Cardiac muscle cell (in vitro differentiated cells and primary cell): ENCODE data around the gene SIVA1. TPM values are rescaled to one million over a fixed set of nuclear protein-coding genes. Genes with fewer than 3 reads are reported as not detected.

Experiments
- DNase-seq, 2 donors: peaks; one replicate each; pipeline versions ENCODE4 v3.0.0 to v3.0.0-alpha.2; 2010 to 2017; ENCODE audit warnings: low read depth in 1 of 2, low spot score in 1 of 2
- H3K27ac ChIP-seq: fragments of 200-600 bp; sonication (generic); 2 replicates; pipeline ENCODE4 v1.5.1; 2016
- H3K27me3 ChIP-seq: fragments of 200-600 bp; sonication (generic); 2 replicates; pipeline ENCODE4 v1.6.0; 2016; ENCODE audit warnings: control low read depth
- H3K36me3 ChIP-seq: fragments of 200-600 bp; sonication (generic); 2 replicates; pipeline ENCODE4 v1.5.1; 2016; ENCODE audit warnings: control low read depth
- H3K4me1 ChIP-seq: fragments of 200-600 bp; sonication (generic); 2 replicates; pipeline ENCODE4 v1.8.1; 2017; ENCODE audit warnings: low read depth, mild to moderate bottlenecking, mixed run types
- H3K4me3 ChIP-seq: fragments of 200-600 bp; sonication (generic); 2 replicates; pipeline ENCODE4 v1.5.1; 2016; ENCODE audit warnings: mild to moderate bottlenecking
- H3K9me3 ChIP-seq: fragments of 200-600 bp; sonication (generic); 2 replicates; pipeline ENCODE4 v1.5.1; 2017; ENCODE audit warnings: low read depth, mild to moderate bottlenecking, control low read depth
- polyA plus RNA-seq: library from polyadenylated mRNA; unstranded; fragments of >200 nt; fragmentation: Nextera tagmentation; extraction: Ambion mirVana; gene quantifications from 2 replicates; pipeline ENCODE4 v1.2.1, GENCODE V29; 2016
- total RNA-seq: library from RNA; depleted of rRNA; stranded (reverse); fragments of >200 nt; gene quantifications from 2 replicates; pipeline ENCODE4 v1.2.3, GENCODE V29; 2016
- TF ChIP-seq, protein P1 (sequence below): IDR thresholded peaks from 2 replicates; pipeline ENCODE4 v1.5.1; 2012; ENCODE audit warnings: low read depth, mild to moderate bottlenecking, low read length

SIVA1 gene
- total and polyA plus RNA-seq, 2 experiments from 2014 or later, result 145 to 278 TPM

- Histone ChIP-seq H3K36me3 (no peaks in the 10 kb centered on the region), H3K27me3 (no peaks in the 10 kb centered on the region), H3K4me1 (no peaks in the 10 kb centered on the region), H3K9me3 (no peaks in the 10 kb centered on the region), H3K4me3 (no peak overlapping the region), H3K27ac (no peak overlapping the region)
- TF ChIP-seq, protein P1, sequence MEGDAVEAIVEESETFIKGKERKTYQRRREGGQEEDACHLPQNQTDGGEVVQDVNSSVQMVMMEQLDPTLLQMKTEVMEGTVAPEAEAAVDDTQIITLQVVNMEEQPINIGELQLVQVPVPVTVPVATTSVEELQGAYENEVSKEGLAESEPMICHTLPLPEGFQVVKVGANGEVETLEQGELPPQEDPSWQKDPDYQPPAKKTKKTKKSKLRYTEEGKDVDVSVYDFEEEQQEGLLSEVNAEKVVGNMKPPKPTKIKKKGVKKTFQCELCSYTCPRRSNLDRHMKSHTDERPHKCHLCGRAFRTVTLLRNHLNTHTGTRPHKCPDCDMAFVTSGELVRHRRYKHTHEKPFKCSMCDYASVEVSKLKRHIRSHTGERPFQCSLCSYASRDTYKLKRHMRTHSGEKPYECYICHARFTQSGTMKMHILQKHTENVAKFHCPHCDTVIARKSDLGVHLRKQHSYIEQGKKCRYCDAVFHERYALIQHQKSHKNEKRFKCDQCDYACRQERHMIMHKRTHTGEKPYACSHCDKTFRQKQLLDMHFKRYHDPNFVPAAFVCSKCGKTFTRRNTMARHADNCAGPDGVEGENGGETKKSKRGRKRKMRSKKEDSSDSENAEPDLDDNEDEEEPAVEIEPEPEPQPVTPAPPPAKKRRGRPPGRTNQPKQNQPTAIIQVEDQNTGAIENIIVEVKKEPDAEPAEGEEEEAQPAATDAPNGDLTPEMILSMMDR, result no peak
- no peak for DNase-seq
These were observed 32.7 kb downstream of the SIVA1 start for GRCh38 chr14:104785708-104786080.

DNA sequence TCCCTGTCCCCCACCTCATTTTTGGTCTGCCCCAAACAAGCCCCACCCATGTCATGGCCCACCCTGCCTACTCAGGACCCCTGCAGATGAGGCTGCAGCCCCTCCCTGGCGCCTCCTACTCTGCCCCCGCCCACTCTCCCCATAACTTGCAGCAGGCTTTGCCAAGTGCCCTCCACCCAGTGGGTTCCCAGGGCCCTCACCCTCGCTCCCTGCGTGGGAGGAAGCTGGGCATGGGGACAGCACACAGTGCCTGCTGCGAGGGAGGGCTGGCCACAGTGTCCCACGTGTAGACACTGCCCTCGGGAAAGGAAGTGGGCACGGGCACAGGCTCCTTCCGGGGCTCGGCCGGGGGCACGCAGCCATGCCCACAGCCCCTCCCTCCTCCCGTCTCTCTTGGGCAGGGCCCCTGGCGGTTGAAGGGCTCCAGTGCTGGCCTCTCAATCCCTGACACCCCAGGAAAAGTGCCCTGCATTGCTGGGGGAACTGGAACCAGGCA lies 33.2 kb downstream of the SIVA1 start:
- Histone ChIP-seq H3K4me3 (no peak overlapping the region), H3K27me3 (no peaks in the 10 kb centered on the region), H3K27ac (no peak overlapping the region), H3K36me3 (no peaks in the 10 kb centered on the region), H3K4me1 (no peaks in the 10 kb centered on the region), H3K9me3 (no peaks in the 10 kb centered on the region)
- no peak for DNase-seq
- TF ChIP-seq, protein P1, result no peak

GRCh38 chr14:104786726-104787675 lies 34.1 kb downstream of the SIVA1 start:
- Histone ChIP-seq H3K9me3 (no peaks in the 10 kb centered on the region), H3K4me3 (no peak overlapping the region), H3K4me1 (no peaks in the 10 kb centered on the region), H3K27me3 (no peaks in the 10 kb centered on the region), H3K36me3 (peaks cover 2% of the 10 kb centered on the region), H3K27ac (no peak overlapping the region)
- DNase-seq, result no peak
- TF ChIP-seq, protein P1, result no peak

DNA sequence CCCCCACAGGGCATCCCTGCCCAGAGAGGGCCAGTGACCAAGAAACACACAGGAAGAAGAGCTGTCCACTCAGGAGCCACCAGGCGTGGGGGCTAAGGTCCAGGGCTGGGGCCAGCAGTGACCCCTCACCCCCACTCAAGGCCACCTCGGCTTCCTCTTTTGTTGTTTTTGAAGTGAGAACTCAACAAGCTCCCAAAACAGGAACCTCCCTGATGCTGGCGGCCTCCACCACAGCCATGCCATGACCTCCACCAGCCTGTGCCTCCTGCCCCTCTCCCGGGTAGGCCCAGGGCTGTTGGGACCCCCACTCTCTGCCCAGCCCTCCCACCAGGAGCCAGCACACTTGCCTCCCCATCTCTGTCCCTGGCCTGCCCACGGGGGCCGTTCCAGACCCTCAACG lies 34.8 kb downstream of the SIVA1 start:
- DNase-seq, result no peak
- no peaks in the 10 kb centered on the region for H3K27me3 ChIP-seq
- H3K4me3 ChIP-seq, result no peak overlapping the region
- TF ChIP-seq, protein P1, result no peak
- H3K36me3 ChIP-seq, result peaks cover 6% of the 10 kb centered on the region
- H3K27ac ChIP-seq, result no peak overlapping the region
- no peaks in the 10 kb centered on the region for H3K4me1 ChIP-seq
- no peaks in the 10 kb centered on the region for H3K9me3 ChIP-seq

DNA sequence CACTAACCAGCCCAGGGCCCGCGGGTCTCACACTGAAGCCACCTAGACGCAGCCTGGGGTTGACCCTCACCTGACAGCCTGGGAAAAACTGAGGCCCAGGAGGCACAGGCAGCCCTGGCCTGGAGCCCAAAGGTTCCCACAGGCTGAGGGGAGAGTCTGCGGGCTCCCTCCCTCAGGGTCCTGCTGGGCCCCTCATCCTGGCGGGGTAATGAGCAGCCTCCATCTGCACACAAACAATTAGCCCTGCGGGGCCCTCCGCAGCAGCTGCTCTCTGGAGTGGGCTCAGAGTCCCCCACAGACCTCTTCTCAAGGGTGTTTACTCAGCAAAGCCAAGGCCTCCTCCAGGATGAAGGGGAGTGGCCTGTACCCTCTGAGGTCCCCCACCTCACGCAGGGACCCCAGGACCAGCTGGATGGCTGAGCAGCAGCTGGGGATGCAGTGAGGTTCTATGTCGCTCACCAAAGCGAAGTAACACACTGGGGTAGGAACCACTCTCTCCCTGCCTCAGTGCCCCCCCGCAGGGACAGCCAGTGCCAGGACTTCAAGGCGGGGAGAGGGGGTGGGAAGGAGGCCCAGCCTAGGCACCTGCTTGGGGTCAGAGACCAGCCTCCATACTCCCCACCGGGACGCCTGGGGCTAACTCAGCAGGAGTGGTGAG lies 35.3 kb downstream of the SIVA1 start:
- peaks cover 2% of the 10 kb centered on the region for H3K4me1 ChIP-seq
- TF ChIP-seq, protein P1, result no peak
- no peak overlapping the region for H3K27ac ChIP-seq
- H3K36me3 ChIP-seq, result peaks cover 6% of the 10 kb centered on the region
- H3K4me3 ChIP-seq, result no peak overlapping the region
- H3K27me3 ChIP-seq, result no peaks in the 10 kb centered on the region
- H3K9me3 ChIP-seq, result no peaks in the 10 kb centered on the region
- DNase-seq, result no peak
